IPS-18a (cell line): ENCODE measurements around the gene SLC9C1.

ENCODE experiments used
- H3K27ac ChIP-seq: one replicate; pipeline ENCODE4 v1.5.1; 2013; ENCODE audit warnings: low read length
- H3K27me3 ChIP-seq: one replicate; pipeline ENCODE4 v1.6.1; 2013; ENCODE audit warnings: mild to moderate bottlenecking, low read length; ENCODE audit not compliant: control insufficient read depth, insufficient read depth
- H3K36me3 ChIP-seq: one replicate; pipeline ENCODE4 v1.6.1; 2013; ENCODE audit warnings: low read depth, low read length; ENCODE audit not compliant: control insufficient read depth
- H3K4me1 ChIP-seq: one replicate; pipeline ENCODE4 v1.6.1; 2013; ENCODE audit warnings: low read depth, low read length; ENCODE audit not compliant: control insufficient read depth
- H3K4me3 ChIP-seq: one replicate; pipeline ENCODE4 v1.5.1; 2013; ENCODE audit warnings: low read length
- H3K9ac ChIP-seq: one replicate; pipeline ENCODE4 v1.6.1; 2013; ENCODE audit warnings: mild to moderate bottlenecking, low read length, moderate library complexity
- H3K9me3 ChIP-seq: one replicate; pipeline ENCODE4 v1.6.1; 2013; ENCODE audit warnings: low read depth, low read length; ENCODE audit not compliant: control insufficient read depth

SLC9C1 gene

GRCh38 chr3:112117415-112117814 is 176.6 kb downstream of the SLC9C1 start:
- Histone ChIP-seq H3K27ac (no peak overlapping the region), H3K4me1 (no peaks in the 10 kb centered on the region), H3K27me3 (no peaks in the 10 kb centered on the region), H3K4me3 (no peak overlapping the region), H3K9ac (no peak overlapping the region), H3K36me3 (peaks cover 17% of the 10 kb centered on the region), H3K9me3 (no peaks in the 10 kb centered on the region)

- Histone ChIP-seq H3K9me3 (no peaks in the 10 kb centered on the region), H3K4me1 (no peaks in the 10 kb centered on the region), H3K36me3 (peaks cover 17% of the 10 kb centered on the region), H3K27me3 (no peaks in the 10 kb centered on the region), H3K9ac (no peak overlapping the region), H3K4me3 (no peak overlapping the region), H3K27ac (no peak overlapping the region)
Observed at GRCh38 chr3:112116748-112117186, 177.2 kb downstream of the SLC9C1 start.

DNA sequence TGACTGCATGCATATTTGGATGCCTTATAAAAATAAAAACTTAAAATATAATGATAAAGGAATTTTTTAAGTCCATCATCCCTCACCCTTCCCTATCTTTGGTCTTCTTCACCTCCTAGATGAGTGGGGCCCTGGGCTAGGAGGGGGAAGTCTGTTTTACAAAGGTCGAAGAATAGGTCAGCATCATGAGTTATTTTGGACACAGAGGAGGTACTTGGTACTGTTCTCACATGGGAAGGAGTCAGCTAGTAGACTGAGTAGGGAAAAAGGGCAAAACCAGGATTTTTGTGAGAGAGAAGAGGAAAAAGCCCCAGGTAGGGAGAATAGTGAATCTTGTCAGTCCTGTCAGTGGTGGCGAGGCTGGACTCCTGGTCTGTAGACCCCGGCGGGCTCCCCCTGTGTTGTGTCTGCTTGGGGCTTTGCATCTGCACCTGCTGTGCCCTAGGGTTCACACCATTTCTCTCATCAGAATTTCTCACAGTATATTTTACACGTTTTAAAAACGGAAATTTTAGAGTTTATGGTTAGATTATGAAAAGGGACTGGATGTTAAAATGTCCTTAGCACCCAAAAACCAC is 178.1 kb downstream of the SLC9C1 start:
- Histone ChIP-seq H3K9me3 (no peaks in the 10 kb centered on the region), H3K9ac (no peak overlapping the region), H3K4me1 (no peaks in the 10 kb centered on the region), H3K36me3 (peaks cover 17% of the 10 kb centered on the region), H3K27me3 (no peaks in the 10 kb centered on the region), H3K27ac (no peak overlapping the region), H3K4me3 (no peak overlapping the region)

- Histone ChIP-seq H3K36me3 (peaks cover 17% of the 10 kb centered on the region), H3K9me3 (no peaks in the 10 kb centered on the region), H3K4me3 (no peak overlapping the region), H3K9ac (no peak overlapping the region), H3K27me3 (no peaks in the 10 kb centered on the region), H3K27ac (no peak overlapping the region), H3K4me1 (no peaks in the 10 kb centered on the region)
Observed at GRCh38 chr3:112115161-112115739, 178.8 kb downstream of the SLC9C1 start.

DNA sequence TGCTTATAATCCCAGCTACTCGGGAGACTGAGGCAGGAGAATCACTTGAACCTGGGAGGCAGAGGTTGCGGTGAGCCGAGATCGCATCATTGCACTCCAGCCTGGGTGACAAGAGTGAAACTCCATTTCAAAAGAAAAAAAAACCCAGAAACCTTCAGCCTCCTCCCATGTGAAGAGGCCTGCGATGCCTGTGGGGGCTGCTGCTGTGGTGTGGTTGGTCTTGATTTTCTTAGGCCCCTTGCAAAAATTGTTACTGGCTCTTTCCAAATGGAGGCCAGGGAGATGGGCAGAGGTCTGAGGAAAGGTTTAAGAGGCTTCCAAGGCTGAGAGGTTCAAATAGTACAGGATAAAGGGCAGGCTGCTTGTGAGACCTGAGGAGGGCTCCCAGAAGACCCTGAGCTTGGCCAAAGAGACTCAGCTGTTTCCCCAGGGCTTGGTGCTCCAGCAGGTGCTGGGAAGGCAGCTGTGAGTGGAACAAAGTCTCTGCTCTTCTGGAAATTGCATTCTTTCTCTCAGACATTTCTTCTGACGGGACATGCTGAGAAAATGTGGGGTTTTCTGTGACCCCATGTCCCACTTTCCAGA is 179.3 kb downstream of the SLC9C1 start:
- no peaks in the 10 kb centered on the region for H3K9me3 ChIP-seq
- H3K27me3 ChIP-seq: no peaks in the 10 kb centered on the region
- no peak overlapping the region for H3K4me3 ChIP-seq
- no peak overlapping the region for H3K9ac ChIP-seq
- H3K36me3 ChIP-seq: peaks cover 17% of the 10 kb centered on the region
- no peaks in the 10 kb centered on the region for H3K4me1 ChIP-seq
- H3K27ac ChIP-seq: no peak overlapping the region

GRCh38 chr3:112111785-112112402 is 182.1 kb downstream of the SLC9C1 start:
- Histone ChIP-seq H3K9me3 (no peaks in the 10 kb centered on the region), H3K4me1 (no peaks in the 10 kb centered on the region), H3K9ac (no peak overlapping the region), H3K27ac (no peak overlapping the region), H3K36me3 (peaks cover 14% of the 10 kb centered on the region), H3K27me3 (no peaks in the 10 kb centered on the region), H3K4me3 (no peak overlapping the region)

DNA sequence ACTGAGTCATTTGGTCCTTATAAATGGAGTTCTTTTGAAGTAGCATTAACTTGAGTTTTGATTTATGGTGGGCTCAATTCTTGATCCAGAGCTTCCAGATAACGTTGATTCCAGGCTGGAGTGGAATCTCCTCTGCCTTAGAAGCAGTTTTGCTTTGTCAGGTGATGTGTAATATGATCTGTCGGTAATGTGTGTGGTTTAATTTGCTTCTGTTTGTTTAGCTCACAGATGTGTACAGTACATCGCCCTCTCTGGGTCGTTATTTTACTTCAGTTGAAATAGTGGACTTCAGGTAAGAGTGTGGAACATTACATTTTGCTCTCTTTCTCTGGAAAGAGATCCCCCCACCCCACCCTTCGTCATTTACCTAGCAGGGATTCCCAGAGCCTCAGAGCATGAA is 184.7 kb downstream of the SLC9C1 start:
- Histone ChIP-seq H3K9ac (no peak overlapping the region), H3K4me1 (no peaks in the 10 kb centered on the region)

GRCh38 chr3:112104774-112105173 is 189.2 kb downstream of the SLC9C1 start:
- Histone ChIP-seq H3K9me3 (no peaks in the 10 kb centered on the region), H3K4me1 (no peaks in the 10 kb centered on the region), H3K27ac (no peak overlapping the region), H3K9ac (no peak overlapping the region), H3K4me3 (no peak overlapping the region), H3K36me3 (no peaks in the 10 kb centered on the region), H3K27me3 (no peaks in the 10 kb centered on the region)

More for the DNA sequence above, 184.7 kb downstream of the SLC9C1 start:
- no peak overlapping the region for H3K4me3 ChIP-seq
- H3K36me3 ChIP-seq: peaks cover 9% of the 10 kb centered on the region
- H3K9me3 ChIP-seq: no peaks in the 10 kb centered on the region
- H3K27me3 ChIP-seq: no peaks in the 10 kb centered on the region
- H3K27ac ChIP-seq: no peak overlapping the region

GRCh38 chr3:112101916-112102315 is 192.1 kb downstream of the SLC9C1 start:
- no peaks in the 10 kb centered on the region for H3K36me3 ChIP-seq

GRCh38 chr3:112097378-112097777 is 196.6 kb downstream of the SLC9C1 start:
- no peaks in the 10 kb centered on the region for H3K27me3 ChIP-seq
- no peaks in the 10 kb centered on the region for H3K36me3 ChIP-seq
- peaks cover 10% of the 10 kb centered on the region for H3K4me1 ChIP-seq
- no peak overlapping the region for H3K9ac ChIP-seq
- no peaks in the 10 kb centered on the region for H3K9me3 ChIP-seq
- no peak overlapping the region for H3K27ac ChIP-seq
- no peak overlapping the region for H3K4me3 ChIP-seq

More at GRCh38 chr3:112101916-112102315, 192.1 kb downstream of the SLC9C1 start:
- Histone ChIP-seq H3K27me3 (no peaks in the 10 kb centered on the region), H3K9ac (no peak overlapping the region), H3K27ac (no peak overlapping the region), H3K4me1 (no peaks in the 10 kb centered on the region), H3K4me3 (no peak overlapping the region), H3K9me3 (no peaks in the 10 kb centered on the region)

DNA sequence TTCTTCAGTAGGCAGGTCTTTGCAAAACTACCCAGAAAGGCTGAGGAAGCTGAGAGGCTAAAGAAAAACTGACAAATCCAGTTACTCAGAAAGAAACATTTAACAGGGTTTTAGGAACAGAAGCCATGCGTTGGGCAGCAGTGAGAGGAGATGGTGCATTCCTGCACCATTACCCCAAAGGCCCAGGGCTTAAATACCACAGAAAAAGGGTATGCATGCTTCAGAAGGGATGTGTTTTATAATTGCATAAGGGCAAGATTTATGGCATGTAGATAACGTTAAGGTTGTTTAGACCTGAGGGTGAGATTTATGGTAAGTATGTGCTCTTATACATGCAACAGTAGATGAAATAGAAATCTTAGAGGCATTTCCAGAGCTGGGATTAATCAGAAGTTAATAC is 197.8 kb downstream of the SLC9C1 start:
- Histone ChIP-seq H3K27ac (no peak overlapping the region), H3K9ac (no peak overlapping the region), H3K9me3 (no peaks in the 10 kb centered on the region), H3K4me1 (peaks cover 12% of the 10 kb centered on the region), H3K4me3 (no peak overlapping the region), H3K27me3 (no peaks in the 10 kb centered on the region), H3K36me3 (no peaks in the 10 kb centered on the region)
